NOMO-1 treated with dmso at 0.1 percent for 144 hours (cell line): ENCODE data around the gene PTPRN2.
"Not testable (repeated sequence)": the region's sequence is repeated elsewhere in the genome, so short reads cannot be mapped to it uniquely, and the experiment has no call there.

Source experiments
- DNase-seq: peaks from one replicate; lab custom pipeline; 2025; ENCODE audit not compliant: unreplicated experiment; lab: John Stamatoyannopoulos, UW

The PTPRN2 gene

GRCh38 chr7:157577796-157578339, 1009.8 kb downstream of the PTPRN2 start:
- no peak for DNase-seq

GRCh38 chr7:157577061-157577460, 1010.6 kb downstream of the PTPRN2 start:
- no peak for DNase-seq

GRCh38 chr7:157576415-157576814, 1011.2 kb downstream of the PTPRN2 start:
- peak; percentile 61 for DNase-seq

GRCh38 chr7:157575777-157576176, 1011.8 kb downstream of the PTPRN2 start:
- no peak for DNase-seq

- DNase-seq: no peak
These were observed 1012.6 kb downstream of the PTPRN2 start for GRCh38 chr7:157574914-157575586.

GRCh38 chr7:157574120-157574825, 1013.4 kb downstream of the PTPRN2 start:
- DNase-seq: no peak

GRCh38 chr7:157573244-157573643, 1014.4 kb downstream of the PTPRN2 start:
- DNase-seq: no peak

GRCh38 chr7:157572622-157573021, 1015.0 kb downstream of the PTPRN2 start:
- no peak for DNase-seq

- peak; percentile 31 for DNase-seq
These were observed 1017.0 kb downstream of the PTPRN2 start for GRCh38 chr7:157570531-157571200.

GRCh38 chr7:157569967-157570366, 1017.7 kb downstream of the PTPRN2 start:
- DNase-seq: no peak

GRCh38 chr7:157568770-157569584, 1018.6 kb downstream of the PTPRN2 start:
- peak; percentile 62 for DNase-seq

GRCh38 chr7:157568106-157568769, 1019.4 kb downstream of the PTPRN2 start:
- DNase-seq: no peak

GRCh38 chr7:157567666-157568065, 1020.0 kb downstream of the PTPRN2 start:
- no peak for DNase-seq

- no peak for DNase-seq
These were observed 1021.0 kb downstream of the PTPRN2 start for GRCh38 chr7:157566631-157567006.

- no peak for DNase-seq
These were observed 1021.5 kb downstream of the PTPRN2 start for GRCh38 chr7:157565981-157566630.

- DNase-seq: no peak
These were observed 1022.4 kb downstream of the PTPRN2 start for GRCh38 chr7:157565201-157565626.

GRCh38 chr7:157564517-157565177, 1023.0 kb downstream of the PTPRN2 start:
- no peak for DNase-seq

- DNase-seq: not testable (repeated sequence)
These were observed 1024.0 kb downstream of the PTPRN2 start for GRCh38 chr7:157563467-157564135.
